D341Med (cell line): ENCODE results near the gene RPL34.

ENCODE experiments used
- DNase-seq: peaks from one replicate; pipeline ENCODE4 v3.0.0; 2012; ENCODE audit warnings: low spot score

The RPL34 gene

DNA sequence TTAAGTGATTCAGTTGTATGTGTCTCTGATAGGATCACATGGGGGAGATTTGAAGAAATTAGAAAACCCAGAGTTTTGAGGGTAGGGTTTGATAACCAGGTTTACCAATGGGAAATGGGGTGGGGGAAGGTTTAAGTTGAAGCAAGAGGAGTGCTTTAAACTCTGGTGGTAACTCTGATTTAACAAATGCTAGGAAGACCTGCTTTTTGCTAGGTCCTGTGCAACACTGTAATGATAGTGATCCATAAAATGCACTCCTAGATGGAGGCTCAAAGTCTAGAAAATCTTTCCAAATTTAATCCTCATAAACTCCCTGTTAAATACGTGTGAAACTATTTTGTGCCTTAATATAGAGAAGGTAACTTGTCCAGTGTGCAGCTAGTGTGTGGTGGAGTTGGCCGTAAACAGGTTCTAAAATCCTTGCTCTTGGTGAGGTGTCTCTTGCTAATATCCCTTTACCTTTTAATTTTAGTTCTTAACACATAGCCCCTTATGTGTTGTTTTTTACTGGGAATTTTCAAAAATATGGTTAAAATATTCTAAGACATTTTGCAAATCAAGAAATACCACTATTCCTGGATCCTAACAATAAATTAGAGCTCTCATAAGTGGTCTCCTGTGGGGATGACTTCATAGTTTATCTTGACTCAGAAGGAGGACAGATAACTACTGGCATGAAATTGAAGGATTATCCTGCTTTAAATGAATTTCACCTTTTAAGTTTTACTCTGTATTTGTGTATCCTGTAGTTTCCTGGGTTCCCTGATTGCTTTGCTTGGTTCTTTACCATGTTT lies 4.1 kb downstream of the RPL34 start:
- no peak for DNase-seq

DNA sequence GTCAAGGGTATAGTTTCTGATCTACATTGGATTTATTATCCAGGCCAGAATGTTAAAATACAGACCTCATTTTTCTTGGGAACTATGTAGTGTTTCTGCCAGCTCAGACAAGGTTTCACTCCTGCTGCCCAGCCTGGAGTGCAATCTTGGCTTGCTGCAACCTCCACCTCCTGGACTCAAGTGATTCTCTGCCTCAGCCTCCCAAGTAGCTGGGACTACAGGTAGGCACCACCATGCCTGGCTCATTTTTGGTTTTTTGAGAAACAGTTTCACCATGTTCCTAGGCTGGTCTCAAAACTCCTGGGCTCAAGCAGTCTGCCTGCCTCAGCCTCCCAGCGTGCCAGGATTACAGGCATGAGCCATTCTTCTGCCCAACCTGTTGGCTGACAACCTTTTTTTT lies 5.7 kb downstream of the RPL34 start:
- no peak for DNase-seq

GRCh38 chr4:108628411-108628810 lies 8.0 kb downstream of the RPL34 start:
- DNase-seq = no peak

DNA sequence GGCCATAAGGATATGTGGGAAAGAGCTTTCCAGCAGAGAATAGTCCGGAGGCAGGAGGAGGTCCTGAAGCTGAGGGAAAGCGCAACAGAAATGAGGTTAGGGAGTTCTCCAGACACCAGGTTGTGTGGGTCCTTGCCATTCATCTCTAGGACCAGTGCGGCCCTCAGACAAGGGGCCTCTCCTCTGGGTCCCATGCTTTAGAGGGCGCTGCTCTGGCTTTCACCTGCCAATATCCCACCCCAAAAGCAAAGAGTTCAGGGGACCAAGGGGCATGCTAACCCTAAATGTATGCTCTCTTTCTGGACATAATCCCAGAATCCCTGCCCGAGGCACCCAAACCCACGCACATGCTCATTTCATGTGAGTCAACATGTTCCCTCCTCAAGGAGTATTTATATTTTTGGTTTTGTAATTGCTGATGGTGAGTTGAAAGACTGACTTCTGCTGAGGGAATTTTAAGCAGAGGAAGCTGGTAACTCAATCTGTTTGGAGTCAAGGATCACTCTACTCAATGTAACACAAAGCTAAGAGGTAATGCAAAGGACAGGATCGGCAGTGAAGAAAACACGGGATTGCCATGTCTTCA lies 14.8 kb downstream of the RPL34 start:
- DNase-seq = no peak

- no peak for DNase-seq
Measured at GRCh38 chr4:108636246-108636645, 15.9 kb downstream of the RPL34 start.

GRCh38 chr4:108637856-108638255 lies 17.5 kb downstream of the RPL34 start:
- no peak for DNase-seq

DNA sequence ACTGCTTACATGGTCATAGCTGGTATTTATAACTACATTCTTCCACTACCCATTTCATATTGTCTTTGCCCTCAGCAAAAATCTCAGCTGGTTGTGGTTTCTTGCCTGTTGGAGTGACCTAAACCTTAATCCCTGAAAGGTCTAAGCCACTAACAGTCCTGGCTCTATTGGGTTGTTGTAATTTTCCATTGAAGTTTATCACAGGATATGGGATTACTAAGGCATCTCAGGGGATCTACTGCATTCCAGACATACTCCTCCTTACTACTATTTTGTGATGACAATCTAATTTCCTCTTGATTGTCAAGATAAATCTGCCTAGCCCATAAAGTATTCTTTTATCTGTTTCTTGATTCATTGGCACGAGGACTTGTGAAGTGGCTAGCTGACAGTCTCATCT lies 23.9 kb downstream of the RPL34 start:
- no peak for DNase-seq

DNA sequence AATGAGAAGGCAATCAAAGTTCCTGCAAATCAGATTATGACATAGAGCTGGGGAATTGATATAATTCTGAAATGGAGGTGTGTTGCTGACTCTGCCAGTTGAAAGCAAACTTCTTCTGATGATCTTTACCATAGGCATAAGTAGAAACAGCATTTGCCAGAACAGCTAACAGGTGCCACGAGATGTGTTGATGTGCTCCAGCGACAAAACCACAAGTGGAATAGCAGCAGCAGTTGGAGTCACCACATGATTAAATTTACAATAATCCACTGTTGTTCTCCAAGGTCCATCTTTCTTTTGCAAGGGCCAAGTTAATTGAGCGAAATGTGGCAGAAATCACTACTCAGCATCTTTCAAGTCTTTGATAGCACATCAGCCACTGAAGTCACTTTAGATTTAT lies 26.3 kb downstream of the RPL34 start:
- DNase-seq = no peak

- no peak for DNase-seq
Measured at GRCh38 chr4:108649863-108650211, 29.5 kb downstream of the RPL34 start.

- peak; percentile 94 for DNase-seq
Measured at GRCh38 chr4:108650212-108651013, 30.0 kb downstream of the RPL34 start, which contains the start of gene OSTC. Gene OSTC (plus strand): TSS chr4:108650599. CDS start chr4:108650656, 57 bp downstream.

GRCh38 chr4:108651014-108651791 lies 30.8 kb downstream of the RPL34 start:
- peak; percentile 33 for DNase-seq

DNA sequence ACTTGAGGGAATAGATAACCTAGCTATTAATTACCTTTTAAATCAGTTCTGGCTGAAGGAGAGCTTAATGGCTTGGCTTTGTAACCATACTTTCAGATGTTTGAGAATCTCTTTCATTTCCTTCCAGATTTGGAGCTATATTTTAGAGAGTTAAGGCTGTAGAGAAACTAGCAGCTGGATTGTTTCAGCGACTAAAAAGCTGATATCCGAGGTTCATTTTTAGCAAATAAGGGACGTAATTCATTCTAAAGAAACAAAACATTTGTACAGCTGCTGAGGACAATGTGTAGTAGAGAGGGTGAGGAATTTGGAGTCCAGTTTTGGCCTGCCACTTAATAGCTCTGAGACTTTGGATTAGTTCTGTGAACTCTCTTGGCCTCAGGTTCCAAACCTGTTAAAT lies 42.3 kb downstream of the RPL34 start:
- no peak for DNase-seq

- no peak for DNase-seq
Measured at GRCh38 chr4:108674356-108674977, 54.1 kb downstream of the RPL34 start.
